Panc1 (cell line): ENCODE measurements around the gene CYSTM1.

Source experiments
- POLR2AphosphoS5 ChIP-seq: IDR thresholded peaks from 2 replicates; pipeline ENCODE4 v1.6.1; 2012; ENCODE audit warnings: mild to moderate bottlenecking, low read depth, low read length, moderate library complexity
- TF ChIP-seq, protein P1 (sequence below), 2 experiments: IDR thresholded peaks; 2 replicates each; pipeline ENCODE4 v1.6.1; 2011 to 2012; ENCODE audit warnings: low read depth in 2 of 2, control low read depth in 1 of 2, low read length in 1 of 2, mild to moderate bottlenecking in 1 of 2, moderate library complexity in 1 of 2; ENCODE audit not compliant: insufficient read depth in 1 of 2
- TF ChIP-seq, protein P2 (sequence below): fragments of 450-650 bp; IDR thresholded peaks from 2 replicates; pipeline ENCODE4 v1.5.1; 2017; ENCODE audit warnings: mild to moderate bottlenecking

DNA sequence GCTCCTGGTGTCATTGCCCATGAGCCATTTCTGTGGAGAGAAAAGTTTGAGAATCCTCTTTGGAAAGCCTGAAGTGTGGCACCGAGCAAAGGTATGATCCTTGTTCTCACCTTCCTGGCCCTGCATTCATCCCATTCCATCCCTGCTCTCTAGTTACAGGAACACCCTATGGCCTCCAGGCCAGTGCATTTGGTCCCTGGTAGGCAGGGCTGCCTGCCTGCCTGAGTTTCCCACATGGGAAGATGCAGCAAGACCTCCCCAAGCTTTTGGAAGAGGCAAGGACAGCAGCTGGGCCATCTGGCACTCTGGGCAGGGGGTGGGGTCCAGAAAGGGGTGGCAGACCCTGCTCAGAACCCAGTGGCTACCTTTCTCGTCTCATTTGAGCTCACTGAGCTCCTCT, 24.8 kb upstream of the CYSTM1 start:
- TF ChIP-seq, protein P1, sequence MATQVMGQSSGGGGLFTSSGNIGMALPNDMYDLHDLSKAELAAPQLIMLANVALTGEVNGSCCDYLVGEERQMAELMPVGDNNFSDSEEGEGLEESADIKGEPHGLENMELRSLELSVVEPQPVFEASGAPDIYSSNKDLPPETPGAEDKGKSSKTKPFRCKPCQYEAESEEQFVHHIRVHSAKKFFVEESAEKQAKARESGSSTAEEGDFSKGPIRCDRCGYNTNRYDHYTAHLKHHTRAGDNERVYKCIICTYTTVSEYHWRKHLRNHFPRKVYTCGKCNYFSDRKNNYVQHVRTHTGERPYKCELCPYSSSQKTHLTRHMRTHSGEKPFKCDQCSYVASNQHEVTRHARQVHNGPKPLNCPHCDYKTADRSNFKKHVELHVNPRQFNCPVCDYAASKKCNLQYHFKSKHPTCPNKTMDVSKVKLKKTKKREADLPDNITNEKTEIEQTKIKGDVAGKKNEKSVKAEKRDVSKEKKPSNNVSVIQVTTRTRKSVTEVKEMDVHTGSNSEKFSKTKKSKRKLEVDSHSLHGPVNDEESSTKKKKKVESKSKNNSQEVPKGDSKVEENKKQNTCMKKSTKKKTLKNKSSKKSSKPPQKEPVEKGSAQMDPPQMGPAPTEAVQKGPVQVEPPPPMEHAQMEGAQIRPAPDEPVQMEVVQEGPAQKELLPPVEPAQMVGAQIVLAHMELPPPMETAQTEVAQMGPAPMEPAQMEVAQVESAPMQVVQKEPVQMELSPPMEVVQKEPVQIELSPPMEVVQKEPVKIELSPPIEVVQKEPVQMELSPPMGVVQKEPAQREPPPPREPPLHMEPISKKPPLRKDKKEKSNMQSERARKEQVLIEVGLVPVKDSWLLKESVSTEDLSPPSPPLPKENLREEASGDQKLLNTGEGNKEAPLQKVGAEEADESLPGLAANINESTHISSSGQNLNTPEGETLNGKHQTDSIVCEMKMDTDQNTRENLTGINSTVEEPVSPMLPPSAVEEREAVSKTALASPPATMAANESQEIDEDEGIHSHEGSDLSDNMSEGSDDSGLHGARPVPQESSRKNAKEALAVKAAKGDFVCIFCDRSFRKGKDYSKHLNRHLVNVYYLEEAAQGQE (IDR thresholded peaks at IDR 0.05; ENCODE audit: insufficient read depth in 1 of 2, low read depth in 2 of 2, low read length in 1 of 2): no peak
- TF ChIP-seq, protein P2, sequence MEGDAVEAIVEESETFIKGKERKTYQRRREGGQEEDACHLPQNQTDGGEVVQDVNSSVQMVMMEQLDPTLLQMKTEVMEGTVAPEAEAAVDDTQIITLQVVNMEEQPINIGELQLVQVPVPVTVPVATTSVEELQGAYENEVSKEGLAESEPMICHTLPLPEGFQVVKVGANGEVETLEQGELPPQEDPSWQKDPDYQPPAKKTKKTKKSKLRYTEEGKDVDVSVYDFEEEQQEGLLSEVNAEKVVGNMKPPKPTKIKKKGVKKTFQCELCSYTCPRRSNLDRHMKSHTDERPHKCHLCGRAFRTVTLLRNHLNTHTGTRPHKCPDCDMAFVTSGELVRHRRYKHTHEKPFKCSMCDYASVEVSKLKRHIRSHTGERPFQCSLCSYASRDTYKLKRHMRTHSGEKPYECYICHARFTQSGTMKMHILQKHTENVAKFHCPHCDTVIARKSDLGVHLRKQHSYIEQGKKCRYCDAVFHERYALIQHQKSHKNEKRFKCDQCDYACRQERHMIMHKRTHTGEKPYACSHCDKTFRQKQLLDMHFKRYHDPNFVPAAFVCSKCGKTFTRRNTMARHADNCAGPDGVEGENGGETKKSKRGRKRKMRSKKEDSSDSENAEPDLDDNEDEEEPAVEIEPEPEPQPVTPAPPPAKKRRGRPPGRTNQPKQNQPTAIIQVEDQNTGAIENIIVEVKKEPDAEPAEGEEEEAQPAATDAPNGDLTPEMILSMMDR: no peak
- no peak for TF ChIP-seq POLR2AphosphoS5
